Activated CD8-positive, alpha-beta memory T cell treated with anti-CD3 and anti-CD28 coated beads, Interleukin-2, amount 50 U/mL, for 1 hour (primary cell): Measurements from ENCODE around the gene NUP58.

Source experiments
- DNase-seq: peaks from one replicate; pipeline ENCODE4 v3.0.0-alpha.2; 2020; ENCODE audit errors: extremely low read depth

Gene NUP58

GRCh38 chr13:25377244-25377962, 76.0 kb downstream of the NUP58 start:
- no peak for DNase-seq

DNA sequence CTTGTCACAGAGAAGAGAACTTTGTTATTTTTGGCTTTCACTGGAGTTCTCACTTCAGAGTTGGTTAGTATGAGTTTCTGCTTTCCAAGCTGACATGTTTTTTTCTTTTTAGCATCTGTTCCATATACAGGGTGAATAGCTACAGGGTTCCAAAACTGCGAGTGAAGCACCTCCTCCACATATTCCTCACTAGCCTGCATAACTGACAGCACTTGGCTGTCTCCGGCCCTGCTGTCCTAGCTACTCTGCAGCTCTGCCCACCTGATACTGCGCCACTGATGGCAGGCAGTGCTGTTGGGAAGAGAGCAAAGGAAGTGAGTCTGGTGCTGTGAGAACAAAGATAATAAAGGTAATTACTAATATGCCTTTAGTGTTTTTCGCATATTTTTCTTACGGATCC, 77.1 kb downstream of the NUP58 start:
- DNase-seq, result no peak

DNA sequence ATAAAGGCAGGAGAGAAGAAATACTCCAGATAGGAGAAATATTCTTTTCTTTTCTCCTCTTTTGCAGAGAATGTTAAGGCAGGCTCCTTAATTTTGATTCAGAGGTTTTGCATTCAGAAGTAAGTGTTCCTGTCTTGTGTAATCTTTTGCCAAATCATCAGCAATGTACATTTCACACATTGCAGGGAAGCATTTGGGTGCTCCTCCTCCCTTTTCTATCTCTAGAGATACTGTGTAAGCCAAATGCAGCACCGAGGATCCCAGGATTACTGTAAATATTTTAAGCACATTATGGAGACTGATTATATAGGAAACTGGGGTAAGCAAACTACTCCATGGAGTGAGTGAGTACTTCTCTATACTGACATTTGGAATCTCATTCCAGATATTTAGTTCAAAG, 77.6 kb downstream of the NUP58 start:
- DNase-seq, result no peak

DNA sequence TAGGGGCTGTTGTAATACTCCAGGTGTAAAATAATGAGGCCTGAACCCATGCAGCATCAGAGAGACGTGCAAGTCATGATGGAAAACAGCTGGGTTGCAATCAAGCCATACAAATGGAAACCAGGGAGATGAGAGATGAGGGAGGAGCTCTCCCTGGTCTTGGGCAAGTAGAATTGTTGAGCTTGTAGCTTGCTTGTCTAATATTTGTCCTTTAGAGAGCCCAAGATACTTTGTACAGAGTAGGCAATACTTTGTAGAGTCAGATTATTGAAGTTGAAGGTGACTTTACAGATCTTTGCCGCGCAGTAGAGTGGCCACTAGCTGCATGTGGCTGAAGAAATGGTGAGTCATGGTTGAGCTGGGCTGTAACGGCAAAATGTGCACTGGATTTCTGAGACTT, 78.7 kb downstream of the NUP58 start:
- DNase-seq, result no peak

DNA sequence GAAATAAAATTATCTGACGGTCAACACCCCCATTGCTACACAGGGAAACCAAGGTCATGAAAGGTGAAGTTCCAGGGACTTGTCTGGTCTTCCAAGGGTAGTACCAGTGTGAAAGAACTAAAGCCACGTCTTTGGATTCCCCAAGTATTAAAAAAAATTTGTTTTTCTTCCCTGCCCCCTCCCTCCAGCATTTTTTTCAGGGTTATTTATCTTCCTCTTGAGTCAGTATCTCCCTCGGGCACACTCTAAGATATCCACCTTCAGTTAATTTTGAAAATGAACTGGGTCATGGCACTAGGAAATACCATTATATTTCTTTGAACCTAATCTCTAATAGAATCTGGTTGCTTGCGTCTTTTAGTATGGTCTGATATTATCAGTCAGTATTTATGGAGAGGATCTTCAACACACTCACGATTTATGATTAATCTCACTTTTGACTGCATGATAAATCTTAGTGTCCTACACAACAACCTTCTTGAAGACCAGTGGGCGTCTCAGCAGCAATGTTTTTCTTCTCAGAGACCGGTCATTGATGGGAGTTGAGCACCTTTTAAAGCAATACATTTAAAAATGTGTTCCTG, 79.4 kb downstream of the NUP58 start:
- no peak for DNase-seq

GRCh38 chr13:25384758-25385410, 83.5 kb downstream of the NUP58 start:
- no peak for DNase-seq

- no peak for DNase-seq
These were observed 90.5 kb downstream of the NUP58 start for GRCh38 chr13:25391932-25392331.
